Sigmoid colon (tissue), 7 donors: ENCODE results near the gene ME3. TPM values are rescaled to one million over a fixed set of nuclear protein-coding genes. Genes with fewer than 3 reads are reported as not detected.
"Not testable (repeated sequence)": the region's sequence is repeated elsewhere in the genome, so short reads cannot be mapped to it uniquely, and the experiment has no call there.

Experiments used
- DNase-seq: peaks from one replicate; pipeline ENCODE4 v3.0.0-alpha.2; 2019
- H3K27ac ChIP-seq, 4 donors: fragments of 200-600 bp; sonication (generic); one replicate each; pipeline ENCODE4 v1.5.1; 2016 to 2019; ENCODE audit warnings: mild to moderate bottlenecking in 1 of 4
- H3K27me3 ChIP-seq, 3 donors: fragments of 200-600 bp; sonication (generic); one replicate each; pipeline ENCODE4 v1.5.1; 2019; ENCODE audit warnings: mild to moderate bottlenecking in 1 of 3
- H3K36me3 ChIP-seq, 4 donors: fragments of 200-600 bp; sonication (generic); one replicate each; pipeline ENCODE4 v1.5.1; 2016 to 2019
- H3K4me1 ChIP-seq, 4 donors: fragments of 200-600 bp; sonication (generic); one replicate each; pipeline ENCODE4 v1.5.1; 2017 to 2019
- H3K4me3 ChIP-seq, 4 donors: fragments of 200-600 bp; sonication (generic); one replicate each; pipeline ENCODE4 v1.5.1; 2017 to 2019; ENCODE audit warnings: mild to moderate bottlenecking in 2 of 4, moderate library complexity in 1 of 4
- H3K9me3 ChIP-seq, 4 donors: fragments of 200-600 bp in 3 of 4; sonication (generic) in 3 of 4; one replicate each; pipeline versions ENCODE4 v1.5.1 to v1.6.1; 2013 to 2019
- CTCF ChIP-seq, 4 experiments: fragments of 450-650 bp in 3 of 4; fragments of 200-600 bp in 1 of 4; IDR thresholded peaks; one replicate each; pipeline ENCODE4 v1.5.1; 2016 to 2019; ENCODE audit warnings: antibody characterized with exemption in 4 of 4, mild to moderate bottlenecking in 3 of 4, moderate library complexity in 2 of 4
- EP300 ChIP-seq, 4 donors: sonication (generic); formaldehyde crosslinking; IDR thresholded peaks; one replicate each; pipeline ENCODE4 v1.6.1; 2017; ENCODE audit warnings: antibody characterized with exemption in 4 of 4
- POLR2A ChIP-seq, 2 donors: fragments of 450-650 bp; IDR thresholded peaks; one replicate each; pipeline ENCODE4 v1.6.1; 2016; ENCODE audit warnings: antibody characterized with exemption in 2 of 2, mild to moderate bottlenecking in 2 of 2, moderate library complexity in 2 of 2
- POLR2AphosphoS5 ChIP-seq, 4 donors: sonication (generic); formaldehyde crosslinking; IDR thresholded peaks; one replicate each; pipeline ENCODE4 v1.6.1; 2017; ENCODE audit warnings: antibody characterized with exemption in 4 of 4
- WGBS, 2 donors: extraction: QIAGEN DNeasy Blood & Tissue Kit; methylation state at CpG; one replicate each; pipeline ENCODE4 v1.1.7; 2013; 5-methylcytosine and 5-hydroxymethylcytosine counted together
- intact Hi-C: fragments of 100-400 bp; cut with DNase I; formaldehyde crosslinking; loops from one replicate; pipeline ENCODE4 v1.15.1; 2023
- polyA plus RNA-seq, 3 donors: library from polyadenylated mRNA; stranded (reverse); fragments of 200-250 nt; gene quantifications; one replicate each; pipeline ENCODE4 v1.2.3, GENCODE V29; 2013
- total RNA-seq, 4 donors: library from RNA; depleted of rRNA; stranded (reverse); fragments of >200 nt; gene quantifications; one replicate each; pipeline ENCODE4 v1.1.0, GENCODE V29; 2016
- donor health status: healthy with polysubstance abuse.
- donor health status: Bipolar disorder and iron deficiency.
- donor health status: healthy.

ME3 gene
- total and polyA plus RNA-seq, 7 donors: 7.8 to 53.2 (median 25.5) TPM

DNA sequence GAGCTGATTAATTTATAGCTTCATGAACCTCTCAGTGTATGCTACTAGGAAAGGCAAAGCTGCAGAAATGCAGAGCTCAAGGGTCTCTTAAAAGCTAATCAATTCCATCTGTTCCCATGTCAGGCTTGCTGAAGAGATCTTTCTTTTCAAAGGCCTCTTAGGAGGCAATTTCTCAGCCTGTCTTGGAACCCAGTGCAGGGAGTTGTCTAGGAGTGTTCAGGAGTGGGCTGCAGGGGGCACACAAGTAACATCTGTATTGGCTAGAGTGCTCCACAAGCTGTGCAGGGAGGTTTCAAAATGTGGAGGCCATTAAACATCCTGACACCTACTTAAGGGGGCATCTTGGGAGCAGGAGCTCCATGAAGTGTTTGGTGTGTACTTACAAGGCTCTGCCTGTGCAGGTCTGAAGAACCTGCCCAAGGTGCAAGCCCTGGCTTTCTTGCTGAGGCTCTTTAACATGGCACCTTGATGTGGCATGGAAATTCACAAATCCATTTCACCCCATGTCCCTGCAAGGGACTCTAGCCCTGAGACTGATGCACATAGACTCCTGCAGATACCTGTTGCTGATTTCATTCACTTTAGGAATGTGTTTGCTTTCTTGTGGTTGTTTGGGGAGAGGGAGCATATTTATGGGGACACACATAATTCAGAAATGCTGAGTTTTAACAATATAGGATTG lies 134.7 kb downstream of the ME3 start:
- Histone ChIP-seq H3K27ac (no peak overlapping the region), H3K4me1 (no peaks in the 10 kb centered on the region), H3K27me3 (no peaks in the 10 kb centered on the region), H3K36me3 (no peaks in the 10 kb centered on the region), H3K9me3 (no peaks in the 10 kb centered on the region), H3K4me3 (no peak overlapping the region)
- DNase-seq: no peak
- no peak for TF ChIP-seq POLR2A (IDR thresholded peaks at IDR 0.05)
- no peak for TF ChIP-seq CTCF (IDR thresholded peaks at IDR 0.05)
- TF ChIP-seq EP300 (IDR thresholded peaks at IDR 0.05): no peak
- TF ChIP-seq POLR2AphosphoS5 (IDR thresholded peaks at IDR 0.05): no peak
- intact Hi-C loops: no loop called here

GRCh38 chr11:86535773-86536172 lies 136.6 kb downstream of the ME3 start:
- H3K4me3 ChIP-seq: no peak overlapping the region

DNA sequence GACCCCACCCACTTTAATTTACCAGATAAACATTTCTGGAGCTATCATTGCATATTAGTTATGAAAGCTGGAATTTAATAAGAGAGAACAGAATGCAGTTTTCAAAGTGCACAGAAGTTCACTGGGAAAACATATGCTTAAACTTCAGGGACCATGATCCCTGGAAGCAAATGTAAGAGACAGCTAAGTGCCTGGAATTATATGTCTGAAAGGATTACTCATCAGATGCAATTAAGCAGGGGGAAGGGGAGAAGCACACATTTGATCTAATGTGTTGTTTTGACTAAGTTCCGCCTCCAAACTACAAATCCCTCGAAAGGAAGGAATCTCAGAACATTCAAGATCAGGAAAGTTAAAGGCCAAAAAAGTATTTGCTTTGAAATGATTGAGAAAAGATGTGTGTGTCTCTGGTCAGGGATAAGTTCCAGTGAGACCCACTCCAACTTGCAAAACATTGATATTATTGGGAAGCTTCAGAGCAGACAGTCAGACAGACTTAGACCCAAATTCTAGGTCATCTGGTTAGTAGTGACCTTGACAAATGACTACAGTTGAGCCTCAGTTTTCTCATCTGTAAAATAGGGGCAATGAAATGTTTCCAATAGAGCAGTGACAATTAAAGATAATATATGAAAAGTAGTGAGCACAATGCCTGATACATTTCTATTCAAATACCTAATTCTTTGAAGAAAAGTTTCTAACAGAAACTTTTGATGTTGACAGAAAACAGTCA lies 147.6 kb downstream of the ME3 start:
- 80 to 82% methylated on average over 2 of the region's 2 CpGs for WGBS, 2 donors
- Histone ChIP-seq H3K4me3 (no peak overlapping the region), H3K27ac (peak overlapping the region in 3 of 4 donors; percentile 46 to 73 (median 65))

More at GRCh38 chr11:86535773-86536172, 136.6 kb downstream of the ME3 start:
- Histone ChIP-seq H3K9me3 (no peaks in the 10 kb centered on the region), H3K36me3 (no peaks in the 10 kb centered on the region), H3K27ac (no peak overlapping the region), H3K4me1 (no peaks in the 10 kb centered on the region), H3K27me3 (no peaks in the 10 kb centered on the region)
- intact Hi-C loops: no loop called here
- TF ChIP-seq CTCF (IDR thresholded peaks at IDR 0.05): no peak
- TF ChIP-seq POLR2AphosphoS5 (IDR thresholded peaks at IDR 0.05): no peak
- TF ChIP-seq POLR2A (IDR thresholded peaks at IDR 0.05): no peak
- no peak for TF ChIP-seq EP300 (IDR thresholded peaks at IDR 0.05)
- DNase-seq: no peak

GRCh38 chr11:86523738-86524619 lies 148.4 kb downstream of the ME3 start:
- 25 to 53% methylated on average over 5 of the region's 5 CpGs for WGBS, 2 donors
- intact Hi-C loops: no loop called here
- TF ChIP-seq POLR2A (IDR thresholded peaks at IDR 0.05): no peak
- no peak for TF ChIP-seq POLR2AphosphoS5 (IDR thresholded peaks at IDR 0.05)
- TF ChIP-seq CTCF (IDR thresholded peaks at IDR 0.05): no peak
- no peak for TF ChIP-seq EP300 (IDR thresholded peaks at IDR 0.05)
- H3K4me3 ChIP-seq: no peak overlapping the region
- no peaks in the 10 kb centered on the region for H3K9me3 ChIP-seq
- no peak for DNase-seq
- no peaks in the 10 kb centered on the region for H3K36me3 ChIP-seq
- peak overlapping the region in 3 of 4 donors; percentile 46 to 73 (median 65) for H3K27ac ChIP-seq
- H3K27me3 ChIP-seq: no peaks in the 10 kb centered on the region
- peaks cover 0 to 35% (median 27%) of the 10 kb centered on the region in 4 donors for H3K4me1 ChIP-seq

More for the DNA sequence above, 147.6 kb downstream of the ME3 start:
- TF ChIP-seq POLR2AphosphoS5 (IDR thresholded peaks at IDR 0.05) (no peak), CTCF (IDR thresholded peaks at IDR 0.05) (no peak), EP300 (IDR thresholded peaks at IDR 0.05) (no peak), POLR2A (IDR thresholded peaks at IDR 0.05) (no peak)
- intact Hi-C loops: no loop called here
- Histone ChIP-seq H3K4me1 (peaks cover 0 to 27% (median 20%) of the 10 kb centered on the region in 4 donors), H3K27me3 (no peaks in the 10 kb centered on the region), H3K9me3 (no peaks in the 10 kb centered on the region), H3K36me3 (no peaks in the 10 kb centered on the region)
- no peak for DNase-seq

GRCh38 chr11:86522512-86522911 lies 149.9 kb downstream of the ME3 start:
- H3K9me3 ChIP-seq, H3K27ac ChIP-seq, H3K36me3 ChIP-seq, intact Hi-C loops, H3K4me3 ChIP-seq, DNase-seq, H3K27me3 ChIP-seq: not testable (repeated sequence)
- 95 to 97% methylated on average over 5 of the region's 5 CpGs for WGBS, 2 donors
- peaks cover 0 to 40% (median 30%) of the 10 kb centered on the region in 4 donors for H3K4me1 ChIP-seq
